ENCODE data around the gene SNCB.

SNCB gene

GRCh38 chr5:176596689-176597416, 33.5 kb downstream of the SNCB start:
- no peak for TF ChIP-seq TAF1 (IDR thresholded peaks at IDR 0.05; ENCODE audit: low read depth)
- no peak for TF ChIP-seq EP300 (IDR thresholded peaks at IDR 0.05; ENCODE audit: borderline replicate concordance)
- TF ChIP-seq CREB1 (IDR thresholded peaks at IDR 0.05; ENCODE audit: low read depth), result no peak
- no peak for TF ChIP-seq NFIC (IDR thresholded peaks at IDR 0.05)
- TF ChIP-seq TEAD4 (IDR thresholded peaks at IDR 0.05), result no peak
- TF ChIP-seq YY1 (IDR thresholded peaks at IDR 0.05; ENCODE audit: low read depth), result no peak
- TF ChIP-seq REST (IDR thresholded peaks at IDR 0.05; ENCODE audit: low read depth), result no peak
- no peak for TF ChIP-seq USF1 (IDR thresholded peaks at IDR 0.05)

- TF ChIP-seq CEBPB (IDR thresholded peaks at IDR 0.05) (no peak), TCF12 (IDR thresholded peaks at IDR 0.05; ENCODE audit: low read depth) (no peak), RAD21 (IDR thresholded peaks at IDR 0.05; ENCODE audit: low read depth) (no peak), EGR1 (IDR thresholded peaks at IDR 0.05) (no peak), YY1 (IDR thresholded peaks at IDR 0.05; ENCODE audit: low read depth) (no peak), TAF1 (IDR thresholded peaks at IDR 0.05; ENCODE audit: low read depth) (no peak), CREB1 (IDR thresholded peaks at IDR 0.05; ENCODE audit: low read depth) (no peak), USF1 (IDR thresholded peaks at IDR 0.05) (no peak), FOXM1 (IDR thresholded peaks at IDR 0.05; ENCODE audit: borderline replicate concordance, low read depth) (no peak)
Observed at GRCh38 chr5:176596069-176596644, 34.2 kb downstream of the SNCB start.

GRCh38 chr5:176595386-176595943, 34.9 kb downstream of the SNCB start:
- no peak for TF ChIP-seq TEAD4 (IDR thresholded peaks at IDR 0.05)
- TF ChIP-seq CEBPB (IDR thresholded peaks at IDR 0.05), result no peak
- no peak for TF ChIP-seq MAX (IDR thresholded peaks at IDR 0.05)
- TF ChIP-seq CREB1 (IDR thresholded peaks at IDR 0.05; ENCODE audit: low read depth), result no peak
- no peak for TF ChIP-seq TCF12 (IDR thresholded peaks at IDR 0.05; ENCODE audit: low read depth)

GRCh38 chr5:176594554-176594953, 35.8 kb downstream of the SNCB start:
- TF ChIP-seq REST (IDR thresholded peaks at IDR 0.05; ENCODE audit: low read depth) (no peak), RAD21 (IDR thresholded peaks at IDR 0.05; ENCODE audit: low read depth) (no peak), CREB1 (IDR thresholded peaks at IDR 0.05; ENCODE audit: low read depth) (no peak), EGR1 (IDR thresholded peaks at IDR 0.05) (no peak), MAX (IDR thresholded peaks at IDR 0.05) (no peak), CEBPB (IDR thresholded peaks at IDR 0.05) (no peak), YY1 (IDR thresholded peaks at IDR 0.05; ENCODE audit: low read depth) (no peak), TAF1 (IDR thresholded peaks at IDR 0.05; ENCODE audit: low read depth) (no peak)

GRCh38 chr5:176593273-176593869, 37.0 kb downstream of the SNCB start:
- TF ChIP-seq EP300 (IDR thresholded peaks at IDR 0.05; ENCODE audit: borderline replicate concordance), result no peak
- no peak for TF ChIP-seq CREB1 (IDR thresholded peaks at IDR 0.05; ENCODE audit: low read depth)
- no peak for TF ChIP-seq MAX (IDR thresholded peaks at IDR 0.05)
- TF ChIP-seq NFIC (IDR thresholded peaks at IDR 0.05), result no peak
- TF ChIP-seq TCF12 (IDR thresholded peaks at IDR 0.05; ENCODE audit: low read depth), result no peak
- TF ChIP-seq TEAD4 (IDR thresholded peaks at IDR 0.05), result no peak
- TF ChIP-seq RAD21 (IDR thresholded peaks at IDR 0.05; ENCODE audit: low read depth), result no peak
- TF ChIP-seq TAF1 (IDR thresholded peaks at IDR 0.05; ENCODE audit: low read depth), result no peak
- TF ChIP-seq ZBTB7A (IDR thresholded peaks at IDR 0.05; ENCODE audit: low read depth), result no peak
- TF ChIP-seq FOXM1 (IDR thresholded peaks at IDR 0.05; ENCODE audit: borderline replicate concordance, low read depth), result no peak
- TF ChIP-seq CEBPB (IDR thresholded peaks at IDR 0.05), result no peak
- no peak for TF ChIP-seq REST (IDR thresholded peaks at IDR 0.05; ENCODE audit: low read depth)
- no peak for TF ChIP-seq USF1 (IDR thresholded peaks at IDR 0.05)
